ENCODE results near the gene PPM1H.

The PPM1H gene

DNA sequence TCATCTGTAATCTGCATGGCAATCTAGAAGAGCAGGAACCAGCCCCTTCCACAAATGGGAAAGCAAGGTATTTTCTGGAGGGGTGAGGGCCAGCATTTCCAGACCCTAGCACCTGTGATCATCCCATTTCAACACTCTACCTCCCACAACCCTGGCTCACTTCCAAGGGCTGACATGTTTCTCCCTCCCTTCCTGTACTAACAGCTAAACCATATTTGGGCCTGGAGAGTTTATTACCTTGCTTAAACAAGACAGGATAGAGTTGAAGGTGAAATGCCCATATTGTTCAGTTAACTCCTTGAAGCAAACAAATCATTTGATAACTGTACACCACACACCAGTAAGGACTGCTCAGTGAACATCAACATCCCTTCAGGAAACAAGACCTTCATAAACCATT lies 158.4 kb downstream of the PPM1H start:
- H3K27ac ChIP-seq (ENCODE audit: low read depth, low read length): no peak overlapping the region

DNA sequence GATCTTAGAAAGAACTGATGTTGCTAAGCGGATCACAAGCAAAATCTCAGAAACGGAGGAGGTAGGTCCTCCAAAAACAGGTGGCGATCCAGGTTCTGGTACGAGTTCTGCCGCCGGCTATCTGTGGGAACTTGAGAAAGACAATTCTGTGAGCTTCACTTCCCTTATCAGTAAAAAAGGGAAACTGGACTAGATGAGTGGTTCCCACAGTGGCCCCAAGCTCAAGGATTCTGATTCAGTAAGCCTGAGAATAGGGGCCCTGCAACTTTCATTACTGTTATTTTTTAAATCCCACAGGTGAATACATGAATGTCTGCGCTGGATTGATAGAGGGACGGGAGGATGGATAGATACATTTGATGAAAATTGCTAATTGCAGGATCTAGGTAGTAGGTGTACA lies 160.2 kb downstream of the PPM1H start:
- Histone ChIP-seq H3K9ac (ENCODE audit: low read length) (no peak overlapping the region), H3K27me3 (ENCODE audit: control insufficient read depth, insufficient read depth, low read length) (no peaks in the 10 kb centered on the region), H3K27ac (ENCODE audit: low read depth, low read length) (no peak overlapping the region), H3K4me1 (ENCODE audit: control insufficient read depth, insufficient read depth, low read length) (peaks cover 3% of the 10 kb centered on the region), H3K36me3 (ENCODE audit: control insufficient read depth, insufficient read depth, low read length) (no peaks in the 10 kb centered on the region), H3K4me3 (ENCODE audit: low read length) (no peak overlapping the region)

More for the DNA sequence above, 158.4 kb downstream of the PPM1H start:
- Histone ChIP-seq H3K27me3 (ENCODE audit: control insufficient read depth, insufficient read depth, low read length) (no peaks in the 10 kb centered on the region), H3K4me3 (ENCODE audit: low read length) (no peak overlapping the region), H3K36me3 (ENCODE audit: control insufficient read depth, insufficient read depth, low read length) (no peaks in the 10 kb centered on the region), H3K4me1 (ENCODE audit: control insufficient read depth, insufficient read depth, low read length) (no peaks in the 10 kb centered on the region), H3K9ac (ENCODE audit: low read length) (no peak overlapping the region)

DNA sequence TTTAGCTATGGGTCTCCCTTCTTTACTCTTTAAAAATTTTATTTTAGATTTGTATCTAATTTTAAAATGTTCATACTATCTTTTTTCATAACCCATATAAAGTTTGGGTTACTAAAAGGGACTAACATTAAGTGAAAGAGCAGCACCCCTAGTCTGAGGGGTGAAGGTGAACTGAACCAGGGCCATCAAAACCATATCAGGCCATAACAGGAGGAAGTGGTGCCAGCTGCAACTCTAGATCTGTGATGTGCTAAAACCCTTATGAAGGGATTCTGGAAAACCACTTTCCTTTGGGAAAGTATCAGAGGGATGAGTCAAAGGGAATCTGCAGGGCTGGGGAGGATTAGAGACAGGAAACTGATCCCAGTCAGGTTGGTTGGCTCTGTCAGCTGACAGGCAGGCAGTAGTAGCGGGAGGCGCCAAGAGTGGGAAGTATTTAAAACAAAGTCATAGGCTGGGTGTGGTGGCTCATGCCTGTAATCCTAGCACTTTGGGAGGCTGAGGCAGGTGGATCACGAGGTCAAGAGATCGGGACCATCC lies 162.5 kb downstream of the PPM1H start:
- Histone ChIP-seq H3K4me1 (ENCODE audit: control insufficient read depth, insufficient read depth, low read length) (peaks cover 3% of the 10 kb centered on the region), H3K9ac (ENCODE audit: low read length) (no peak overlapping the region), H3K36me3 (ENCODE audit: control insufficient read depth, insufficient read depth, low read length) (no peaks in the 10 kb centered on the region), H3K4me3 (ENCODE audit: low read length) (no peak overlapping the region), H3K27me3 (ENCODE audit: control insufficient read depth, insufficient read depth, low read length) (no peaks in the 10 kb centered on the region), H3K27ac (ENCODE audit: low read depth, low read length) (no peak overlapping the region)

DNA sequence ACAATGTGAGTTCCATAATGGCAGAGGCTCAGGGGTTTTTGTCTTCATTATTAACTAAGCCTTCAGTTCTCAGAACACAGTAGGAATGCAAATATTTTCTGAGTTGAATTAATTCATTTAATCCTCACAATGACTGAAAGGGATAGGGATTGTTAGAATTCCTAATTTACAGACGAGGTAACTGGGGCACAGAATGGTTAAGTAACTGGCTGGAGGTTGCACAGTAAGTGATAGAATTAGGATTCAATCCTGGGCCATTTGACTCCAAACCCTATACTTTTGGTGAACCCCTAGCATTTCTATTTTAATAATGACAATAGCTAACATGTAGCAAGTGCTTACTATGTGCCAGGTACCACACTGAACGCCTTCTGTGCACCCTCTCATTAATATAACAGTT lies 163.1 kb downstream of the PPM1H start:
- no peaks in the 10 kb centered on the region for H3K36me3 ChIP-seq (ENCODE audit: control insufficient read depth, insufficient read depth, low read length)
- no peak overlapping the region for H3K4me3 ChIP-seq (ENCODE audit: low read length)
- no peak overlapping the region for H3K9ac ChIP-seq (ENCODE audit: low read length)
- peaks cover 3% of the 10 kb centered on the region for H3K4me1 ChIP-seq (ENCODE audit: control insufficient read depth, insufficient read depth, low read length)
- no peak overlapping the region for H3K27ac ChIP-seq (ENCODE audit: low read depth, low read length)
- H3K27me3 ChIP-seq (ENCODE audit: control insufficient read depth, insufficient read depth, low read length): no peaks in the 10 kb centered on the region

DNA sequence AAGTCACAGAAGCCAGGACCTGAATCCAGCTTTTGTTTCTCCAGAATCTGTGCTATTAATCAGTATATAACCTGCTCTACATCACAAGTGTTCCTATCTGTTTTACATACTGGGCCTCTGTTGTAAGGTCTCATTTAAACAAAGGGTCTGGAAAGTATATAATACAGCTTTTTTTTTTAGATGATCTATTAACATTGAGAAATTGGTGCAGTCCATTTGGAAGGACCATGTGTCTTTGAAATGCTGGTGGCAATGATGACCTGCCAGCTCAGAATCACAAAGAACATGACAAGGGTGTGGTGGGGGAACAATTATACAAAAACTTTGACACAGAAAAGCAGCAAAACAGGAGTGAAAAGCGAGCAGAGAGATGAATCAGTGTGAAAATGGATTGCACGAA lies 164.6 kb downstream of the PPM1H start:
- no peaks in the 10 kb centered on the region for H3K27me3 ChIP-seq (ENCODE audit: control insufficient read depth, insufficient read depth, low read length)
- H3K4me3 ChIP-seq (ENCODE audit: low read length): no peak overlapping the region
- no peak overlapping the region for H3K27ac ChIP-seq (ENCODE audit: low read depth, low read length)
- peaks cover 3% of the 10 kb centered on the region for H3K4me1 ChIP-seq (ENCODE audit: control insufficient read depth, insufficient read depth, low read length)
- no peak overlapping the region for H3K9ac ChIP-seq (ENCODE audit: low read length)
- H3K36me3 ChIP-seq (ENCODE audit: control insufficient read depth, insufficient read depth, low read length): no peaks in the 10 kb centered on the region

DNA sequence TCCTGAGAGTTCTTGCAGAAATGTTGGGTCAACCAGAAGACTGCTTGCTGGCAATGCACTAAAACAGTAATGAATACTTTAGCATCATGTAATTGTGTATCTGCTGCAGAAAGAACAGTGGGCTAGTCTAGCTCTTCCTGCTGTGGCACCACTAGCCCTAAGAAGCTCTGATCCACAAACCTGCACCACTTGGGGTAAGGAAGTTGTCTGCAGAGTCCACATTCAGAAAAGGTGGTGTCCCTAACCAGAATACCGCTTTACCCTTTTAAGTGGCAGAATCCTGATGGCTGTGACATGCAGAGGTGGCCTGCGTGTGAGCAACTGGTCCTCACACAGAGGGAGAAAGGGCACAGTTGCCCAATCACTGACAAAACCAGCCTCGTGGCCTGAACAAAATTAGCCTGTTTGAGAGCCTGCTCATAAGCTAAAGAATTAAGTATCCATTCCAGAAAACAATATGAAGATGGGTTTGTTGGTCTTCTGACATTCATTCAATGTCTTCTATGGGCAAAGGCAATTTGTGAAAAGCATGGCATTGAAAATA lies 165.8 kb downstream of the PPM1H start:
- no peak overlapping the region for H3K4me3 ChIP-seq (ENCODE audit: low read length)
- no peak overlapping the region for H3K27ac ChIP-seq (ENCODE audit: low read depth, low read length)
- no peak overlapping the region for H3K9ac ChIP-seq (ENCODE audit: low read length)
- H3K27me3 ChIP-seq (ENCODE audit: control insufficient read depth, insufficient read depth, low read length): no peaks in the 10 kb centered on the region
- peaks cover 3% of the 10 kb centered on the region for H3K4me1 ChIP-seq (ENCODE audit: control insufficient read depth, insufficient read depth, low read length)
- no peaks in the 10 kb centered on the region for H3K36me3 ChIP-seq (ENCODE audit: control insufficient read depth, insufficient read depth, low read length)

DNA sequence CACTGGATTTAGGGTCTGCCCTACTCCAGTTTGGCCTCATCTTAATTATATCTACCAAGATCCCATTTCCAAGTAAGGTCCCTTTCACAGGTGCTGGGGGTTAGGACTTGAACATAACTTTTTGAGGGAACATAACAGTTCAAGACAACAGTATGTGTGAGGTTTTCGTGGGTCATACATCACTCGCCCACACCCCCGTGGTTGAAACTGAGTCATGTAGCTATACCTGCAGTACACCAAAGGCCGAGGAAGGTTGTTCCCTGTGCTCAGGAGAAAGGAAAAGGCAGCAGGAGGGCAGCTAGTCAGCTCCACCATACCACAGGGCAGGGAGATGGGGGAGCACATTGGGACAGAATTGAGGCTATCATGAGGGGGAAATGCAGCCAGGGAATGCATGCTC lies 167.0 kb downstream of the PPM1H start:
- no peak overlapping the region for H3K4me3 ChIP-seq (ENCODE audit: low read length)
- no peaks in the 10 kb centered on the region for H3K27me3 ChIP-seq (ENCODE audit: control insufficient read depth, insufficient read depth, low read length)
- no peaks in the 10 kb centered on the region for H3K36me3 ChIP-seq (ENCODE audit: control insufficient read depth, insufficient read depth, low read length)
- H3K27ac ChIP-seq (ENCODE audit: low read depth, low read length): no peak overlapping the region
- peaks cover 3% of the 10 kb centered on the region for H3K4me1 ChIP-seq (ENCODE audit: control insufficient read depth, insufficient read depth, low read length)
- H3K9ac ChIP-seq (ENCODE audit: low read length): no peak overlapping the region

DNA sequence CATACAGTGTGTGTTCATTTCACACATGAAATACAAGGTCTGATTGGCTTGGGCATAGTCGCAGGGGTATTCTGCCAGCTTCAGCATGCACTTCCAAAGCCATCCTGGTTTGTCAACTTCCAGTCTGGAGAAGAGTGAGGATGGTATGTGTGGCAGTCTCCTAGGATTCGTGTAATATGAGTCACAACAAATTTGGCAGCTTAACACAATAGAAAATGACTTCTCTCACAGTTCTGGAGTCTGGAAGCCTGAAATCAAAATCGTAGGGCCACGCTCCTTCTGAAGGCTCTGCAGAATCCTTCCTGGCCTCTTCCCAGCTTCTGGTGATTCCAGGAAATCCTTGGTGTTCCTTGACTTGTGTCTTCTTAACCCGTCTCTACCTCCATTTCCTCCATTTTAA lies 167.5 kb downstream of the PPM1H start:
- Histone ChIP-seq H3K4me3 (ENCODE audit: low read length) (no peak overlapping the region), H3K27ac (ENCODE audit: low read depth, low read length) (no peak overlapping the region), H3K9ac (ENCODE audit: low read length) (no peak overlapping the region), H3K27me3 (ENCODE audit: control insufficient read depth, insufficient read depth, low read length) (no peaks in the 10 kb centered on the region), H3K36me3 (ENCODE audit: control insufficient read depth, insufficient read depth, low read length) (no peaks in the 10 kb centered on the region), H3K4me1 (ENCODE audit: control insufficient read depth, insufficient read depth, low read length) (peaks cover 3% of the 10 kb centered on the region)

DNA sequence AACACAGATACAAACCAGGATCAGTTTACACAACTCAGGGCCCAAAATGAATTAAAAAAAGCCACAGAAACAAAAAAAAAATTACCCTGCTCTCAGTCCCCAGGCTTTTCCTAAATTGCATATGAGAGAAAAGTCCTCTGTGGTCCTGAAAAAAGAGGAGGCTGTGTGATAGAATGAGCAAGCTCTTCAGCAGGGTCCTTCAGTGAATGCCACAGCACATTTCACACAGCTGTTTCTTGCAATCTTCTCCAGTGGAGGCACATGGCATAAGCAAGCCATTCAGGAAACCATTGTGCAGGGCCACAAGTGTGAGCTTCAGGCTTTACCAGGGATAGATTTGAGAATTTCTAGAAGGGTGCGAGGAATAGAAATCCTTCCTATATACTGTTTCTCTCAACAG lies 168.5 kb downstream of the PPM1H start:
- Histone ChIP-seq H3K4me3 (ENCODE audit: low read length) (no peak overlapping the region), H3K36me3 (ENCODE audit: control insufficient read depth, insufficient read depth, low read length) (no peaks in the 10 kb centered on the region), H3K27me3 (ENCODE audit: control insufficient read depth, insufficient read depth, low read length) (no peaks in the 10 kb centered on the region), H3K9ac (ENCODE audit: low read length) (no peak overlapping the region), H3K4me1 (ENCODE audit: control insufficient read depth, insufficient read depth, low read length) (peaks cover 3% of the 10 kb centered on the region), H3K27ac (ENCODE audit: low read depth, low read length) (no peak overlapping the region)

DNA sequence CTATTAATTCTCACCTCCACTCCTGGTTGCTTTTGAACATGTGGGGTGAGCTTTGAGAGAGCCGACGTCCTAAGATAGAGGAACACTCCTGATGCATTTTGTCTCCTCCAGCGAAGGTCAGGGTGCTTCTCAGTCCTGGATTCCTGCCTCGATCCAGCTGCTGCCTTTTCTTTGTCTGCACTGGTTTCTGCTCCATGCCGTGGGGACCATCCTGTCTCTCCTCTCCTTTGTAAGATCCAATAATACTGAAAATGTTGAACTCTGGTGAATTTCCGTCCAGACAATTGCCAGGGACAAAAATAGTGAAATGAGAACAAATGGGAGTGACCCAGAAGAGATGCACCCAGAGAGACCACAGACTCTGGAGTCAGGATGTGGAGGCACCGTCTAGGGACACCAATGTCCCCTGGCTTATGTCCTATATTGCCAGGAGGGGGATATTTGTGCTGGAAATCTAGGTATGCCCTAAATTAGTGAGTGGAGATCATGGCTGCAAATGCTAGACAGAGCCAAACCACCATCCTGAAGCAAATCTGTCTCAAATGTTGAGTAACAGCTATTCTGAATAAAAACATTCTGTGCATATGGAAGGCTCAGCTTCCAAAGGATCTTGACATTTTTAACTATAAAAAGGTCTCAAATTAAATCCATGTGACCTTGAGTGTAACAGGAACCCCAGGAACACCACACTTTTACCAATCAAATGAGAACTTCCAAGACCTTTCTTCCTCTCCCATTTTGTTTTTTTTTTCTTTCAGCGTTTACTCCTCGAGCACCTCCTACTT lies 170.9 kb downstream of the PPM1H start:
- Histone ChIP-seq H3K9ac (ENCODE audit: low read length) (no peak overlapping the region), H3K4me1 (ENCODE audit: control insufficient read depth, insufficient read depth, low read length) (no peaks in the 10 kb centered on the region), H3K36me3 (ENCODE audit: control insufficient read depth, insufficient read depth, low read length) (no peaks in the 10 kb centered on the region), H3K27me3 (ENCODE audit: control insufficient read depth, insufficient read depth, low read length) (no peaks in the 10 kb centered on the region), H3K4me3 (ENCODE audit: low read length) (no peak overlapping the region), H3K27ac (ENCODE audit: low read depth, low read length) (no peak overlapping the region)

DNA sequence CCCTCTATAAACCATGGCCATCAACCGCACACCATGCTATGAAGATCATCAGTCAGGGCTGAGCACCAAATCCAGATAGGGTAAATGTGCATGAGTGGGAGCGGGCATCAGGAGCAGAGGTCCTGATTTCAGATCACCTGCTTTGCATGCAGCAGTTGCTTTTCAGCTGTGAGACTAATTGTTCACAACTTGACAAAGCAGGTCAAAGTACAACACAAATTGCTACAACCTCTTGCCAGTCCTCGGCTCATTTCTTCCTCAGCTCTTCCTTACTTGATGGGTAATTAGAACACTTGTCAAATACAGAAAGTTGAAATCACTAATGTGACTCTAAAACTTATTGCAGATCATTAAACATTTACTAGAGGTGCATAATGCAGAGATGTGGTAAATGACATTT lies 171.6 kb downstream of the PPM1H start:
- H3K27me3 ChIP-seq (ENCODE audit: control insufficient read depth, insufficient read depth, low read length): no peaks in the 10 kb centered on the region
- H3K9ac ChIP-seq (ENCODE audit: low read length): no peak overlapping the region
- no peaks in the 10 kb centered on the region for H3K36me3 ChIP-seq (ENCODE audit: control insufficient read depth, insufficient read depth, low read length)
- H3K27ac ChIP-seq (ENCODE audit: low read depth, low read length): no peak overlapping the region
- H3K4me1 ChIP-seq (ENCODE audit: control insufficient read depth, insufficient read depth, low read length): no peaks in the 10 kb centered on the region
- H3K4me3 ChIP-seq (ENCODE audit: low read length): no peak overlapping the region

DNA sequence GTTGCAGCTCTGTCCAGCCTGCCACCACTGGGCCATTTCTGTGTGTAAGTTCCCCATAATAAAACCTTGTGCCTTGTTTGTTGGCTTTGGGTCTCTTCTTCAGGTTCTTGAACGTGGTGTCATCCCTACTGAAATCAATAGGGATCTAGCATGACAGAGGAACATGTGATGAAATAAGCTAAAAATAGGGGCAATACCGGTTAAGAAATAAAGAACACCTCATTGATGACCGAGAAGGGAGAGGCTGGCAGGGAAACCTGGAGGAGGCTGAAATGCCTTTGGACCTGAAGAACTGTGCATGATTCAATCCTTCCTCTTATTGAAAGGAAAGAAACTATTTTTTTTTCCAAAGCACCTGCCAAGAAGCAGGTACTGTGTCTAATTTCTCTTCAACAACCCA lies 172.3 kb downstream of the PPM1H start:
- H3K4me1 ChIP-seq (ENCODE audit: control insufficient read depth, insufficient read depth, low read length): no peaks in the 10 kb centered on the region
- no peaks in the 10 kb centered on the region for H3K27me3 ChIP-seq (ENCODE audit: control insufficient read depth, insufficient read depth, low read length)
- no peak overlapping the region for H3K9ac ChIP-seq (ENCODE audit: low read length)
- no peak overlapping the region for H3K27ac ChIP-seq (ENCODE audit: low read depth, low read length)
- H3K36me3 ChIP-seq (ENCODE audit: control insufficient read depth, insufficient read depth, low read length): no peaks in the 10 kb centered on the region
- no peak overlapping the region for H3K4me3 ChIP-seq (ENCODE audit: low read length)

DNA sequence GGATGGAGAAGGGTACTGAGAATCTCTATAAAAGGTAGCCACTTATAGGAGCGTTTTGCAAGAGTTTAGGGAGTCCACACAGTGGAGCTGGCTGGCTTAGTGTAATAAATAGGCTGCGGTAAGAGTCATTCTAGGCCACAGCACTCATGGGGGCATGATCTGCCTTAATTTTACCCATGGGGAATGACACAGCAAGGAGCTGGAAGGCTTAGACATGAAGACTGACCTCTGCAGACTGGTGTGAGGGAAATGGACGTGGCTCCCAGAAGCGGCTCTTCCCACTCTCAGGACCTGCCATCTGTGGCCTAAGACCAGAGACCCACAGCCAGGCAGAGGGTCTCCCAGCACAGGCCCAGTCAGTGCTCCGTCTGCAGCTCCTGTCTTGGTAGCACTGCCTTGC lies 173.3 kb downstream of the PPM1H start:
- H3K27ac ChIP-seq (ENCODE audit: low read depth, low read length): no peak overlapping the region
- no peaks in the 10 kb centered on the region for H3K27me3 ChIP-seq (ENCODE audit: control insufficient read depth, insufficient read depth, low read length)
- H3K4me1 ChIP-seq (ENCODE audit: control insufficient read depth, insufficient read depth, low read length): no peaks in the 10 kb centered on the region
- no peak overlapping the region for H3K4me3 ChIP-seq (ENCODE audit: low read length)
- H3K36me3 ChIP-seq (ENCODE audit: control insufficient read depth, insufficient read depth, low read length): no peaks in the 10 kb centered on the region
- H3K9ac ChIP-seq (ENCODE audit: low read length): no peak overlapping the region
